Epithelial cell of esophagus (primary cell): ENCODE data around the gene VARS1.

Source experiments
- DNase-seq: peaks from one replicate; pipeline ENCODE4 v3.0.0; 2010; ENCODE audit warnings: low read depth
- H3K4me3 ChIP-seq: 2 replicates; pipeline ENCODE4 v1.5.1; 2011; ENCODE audit warnings: mild to moderate bottlenecking, low read length, control low read depth
- CTCF ChIP-seq: IDR thresholded peaks from 2 replicates; pipeline ENCODE4 v1.5.1; 2011; ENCODE audit warnings: low read depth, mild to moderate bottlenecking, low read length, control low read depth, inconsistent platforms; ENCODE audit not compliant: insufficient read depth; ENCODE audit errors: missing control alignments

VARS1 gene

GRCh38 chr6:31765910-31766794, 29.4 kb downstream of the VARS1 start:
- TF ChIP-seq CTCF, result no peak
- no peak overlapping the region for H3K4me3 ChIP-seq
- no peak for DNase-seq

GRCh38 chr6:31765559-31765909, 30.0 kb downstream of the VARS1 start:
- no peak for TF ChIP-seq CTCF
- DNase-seq, result no peak
- H3K4me3 ChIP-seq, result no peak overlapping the region

- DNase-seq, result no peak
- TF ChIP-seq CTCF, result no peak
- H3K4me3 ChIP-seq, result no peak overlapping the region
Measured at GRCh38 chr6:31764198-31764597, 31.4 kb downstream of the VARS1 start.

- DNase-seq, result peak; percentile 29
- no peak overlapping the region for H3K4me3 ChIP-seq
- no peak for TF ChIP-seq CTCF
Measured at GRCh38 chr6:31763619-31763940, 32.0 kb downstream of the VARS1 start.

GRCh38 chr6:31762878-31763618, 32.5 kb downstream of the VARS1 start:
- TF ChIP-seq CTCF, result no peak
- H3K4me3 ChIP-seq, result no peak overlapping the region
- DNase-seq, result no peak

GRCh38 chr6:31762356-31762755, 33.2 kb downstream of the VARS1 start, which contains the start of gene SAPCD1:
Gene SAPCD1, plus strand, starts transcription at chr6:31762656. Its CDS starts 399 bp downstream, at chr6:31763055.
- TF ChIP-seq CTCF, result no peak
- DNase-seq, result no peak
- no peak within 1 kb of the TSS for H3K4me3 ChIP-seq

GRCh38 chr6:31761343-31761742, 34.2 kb downstream of the VARS1 start:
- no peak for TF ChIP-seq CTCF
- DNase-seq, result no peak
- H3K4me3 ChIP-seq, result no peak overlapping the region
